Activated naive CD4-positive, alpha-beta T cell treated with Interleukin-2 at 50 U/mL for 16 hours (primary cell): ENCODE data around the gene PCDH15.

Experiments
- DNase-seq: peaks from one replicate; pipeline ENCODE4 v3.0.0-alpha.2; 2020

The PCDH15 gene

DNA sequence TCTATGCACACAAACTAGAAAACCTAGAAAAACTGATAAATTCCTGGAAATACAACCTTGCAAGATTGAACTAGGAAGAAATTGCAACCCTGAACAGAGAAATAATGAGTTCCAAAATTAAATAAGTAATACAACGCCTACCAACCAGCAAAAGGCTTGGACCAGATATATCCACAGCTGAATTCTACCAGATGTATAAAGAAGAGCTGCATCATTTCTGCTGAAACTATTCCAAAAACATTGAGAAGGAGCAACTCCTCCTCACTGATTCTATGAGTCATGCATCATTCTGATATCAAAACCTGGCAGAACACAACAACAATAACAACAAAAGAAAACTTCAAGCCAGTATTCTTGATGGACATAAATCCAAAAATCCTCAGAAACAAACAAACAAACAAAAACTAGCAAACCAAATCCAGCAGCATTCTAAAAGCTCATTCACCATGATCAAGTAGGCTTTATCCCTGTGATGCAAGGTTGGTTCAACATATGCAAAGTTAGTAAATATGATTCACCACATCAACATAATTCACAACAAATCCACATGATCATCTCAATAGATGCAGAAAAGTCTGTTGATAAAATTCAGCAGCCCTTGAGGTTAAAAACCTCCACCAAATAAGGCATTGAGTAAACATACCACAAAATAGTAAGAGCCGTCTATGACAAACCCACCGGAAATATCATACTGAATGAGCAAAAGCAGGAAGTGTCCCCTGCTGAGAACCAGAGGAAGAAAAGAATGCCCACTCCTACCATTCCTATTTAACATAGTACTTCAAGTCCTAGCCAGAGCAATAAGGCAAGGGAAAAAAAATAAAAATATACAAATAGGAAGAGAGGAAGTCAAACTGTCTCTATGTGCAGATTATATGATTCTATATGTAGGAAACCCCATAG lies 98.2 kb downstream of the PCDH15 start:
- no peak for DNase-seq

DNA sequence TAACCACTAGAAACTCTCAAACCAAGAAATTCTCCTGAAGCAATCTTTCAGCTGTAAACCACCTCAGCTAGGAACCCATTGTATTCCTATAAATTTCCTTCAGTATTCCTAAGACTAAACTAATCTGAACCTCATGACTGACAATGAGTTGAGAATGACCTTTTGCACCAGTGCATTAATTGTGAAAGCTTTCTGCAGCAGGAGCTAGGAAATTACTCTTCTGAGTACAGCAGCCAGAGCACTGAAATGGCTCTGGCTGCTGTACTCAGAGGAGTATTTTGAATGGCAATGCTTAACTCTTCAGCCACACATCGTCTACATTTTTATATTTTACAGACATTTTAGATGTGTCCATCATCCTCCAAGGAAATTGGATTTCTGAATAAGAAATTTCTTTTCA lies 109.7 kb downstream of the PCDH15 start:
- no peak for DNase-seq

GRCh38 chr10:54682554-54682953 lies 118.5 kb downstream of the PCDH15 start:
- DNase-seq = no peak

GRCh38 chr10:54681136-54681535 lies 119.9 kb downstream of the PCDH15 start:
- DNase-seq = no peak

- DNase-seq = no peak
Observed at GRCh38 chr10:54667136-54667535, 133.9 kb downstream of the PCDH15 start.

DNA sequence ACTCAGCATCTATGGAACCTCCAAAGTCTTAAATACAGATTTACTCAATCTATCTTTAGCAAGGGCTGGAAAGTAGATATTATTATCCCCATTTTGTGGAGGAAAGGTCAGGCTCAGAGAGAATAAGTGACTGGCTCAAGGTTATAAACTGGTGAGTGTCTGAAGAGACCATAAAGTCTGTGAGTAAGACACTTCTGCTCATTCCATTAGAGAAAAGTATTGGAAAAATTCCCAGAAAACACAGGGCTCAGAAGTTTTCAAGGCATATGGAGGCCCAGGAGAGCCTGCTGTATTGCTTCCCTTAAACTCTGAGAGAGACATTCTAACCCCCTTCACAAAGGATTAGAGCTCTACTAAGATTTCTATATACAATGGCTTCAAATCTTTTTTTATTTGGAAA lies 134.8 kb downstream of the PCDH15 start:
- no peak for DNase-seq

DNA sequence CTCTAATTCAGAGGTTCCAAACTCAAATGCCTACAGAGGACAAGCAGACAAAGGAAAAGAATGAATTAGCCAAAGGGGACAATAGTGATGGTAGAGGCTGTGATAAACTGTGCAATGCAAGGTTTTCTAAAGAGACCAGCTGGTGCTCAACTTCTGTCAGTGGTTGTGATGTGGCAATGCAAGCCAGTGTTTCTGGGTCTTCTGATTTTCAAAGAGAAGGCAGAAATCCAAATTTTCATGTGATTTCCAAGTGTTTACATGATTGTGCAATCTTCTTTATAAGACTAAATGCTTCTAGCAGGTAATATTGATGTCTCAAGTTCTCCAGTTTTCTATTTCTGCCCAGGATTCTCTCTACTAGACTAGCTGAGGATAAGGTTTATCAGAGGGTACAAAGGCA lies 135.9 kb downstream of the PCDH15 start:
- DNase-seq = no peak

DNA sequence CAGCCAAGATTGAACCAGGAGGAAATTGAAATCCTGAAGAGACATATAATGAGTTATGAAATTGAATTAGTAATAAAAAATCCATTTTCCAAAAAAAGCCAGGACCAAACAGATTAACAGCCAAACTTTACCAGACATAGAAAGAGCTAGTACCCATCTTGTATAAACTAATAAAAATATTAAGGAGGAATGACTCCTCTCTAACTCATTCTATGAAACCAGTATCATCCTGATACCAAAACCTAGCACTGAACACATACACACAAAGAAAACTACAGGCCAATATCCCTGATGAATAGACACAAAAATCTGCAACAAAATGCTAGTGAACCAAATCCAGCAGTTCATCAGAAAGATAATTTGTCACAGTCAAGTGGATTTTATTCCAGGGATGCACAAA lies 140.6 kb downstream of the PCDH15 start:
- DNase-seq = no peak

DNA sequence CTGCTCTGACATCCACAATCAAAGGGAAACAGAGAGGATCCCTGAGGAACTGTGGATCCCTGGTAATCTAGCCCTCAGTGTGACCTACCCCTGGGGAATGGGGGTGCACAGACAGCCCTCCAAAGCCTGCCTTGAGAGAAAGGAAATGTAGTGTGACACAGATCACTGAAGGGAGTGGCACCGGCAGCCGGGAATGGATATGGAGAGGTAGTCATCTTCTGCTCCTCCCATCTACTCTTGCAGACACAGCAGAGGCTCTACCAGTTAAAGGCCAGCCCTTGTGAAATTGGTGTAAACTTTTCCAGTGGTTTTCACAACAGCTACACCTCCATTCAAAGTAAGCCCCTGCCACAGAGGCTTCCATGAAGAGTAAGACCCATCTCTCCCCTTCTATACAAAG lies 144.4 kb downstream of the PCDH15 start:
- no peak for DNase-seq

GRCh38 chr10:54653518-54653917 lies 147.5 kb downstream of the PCDH15 start:
- no peak for DNase-seq

DNA sequence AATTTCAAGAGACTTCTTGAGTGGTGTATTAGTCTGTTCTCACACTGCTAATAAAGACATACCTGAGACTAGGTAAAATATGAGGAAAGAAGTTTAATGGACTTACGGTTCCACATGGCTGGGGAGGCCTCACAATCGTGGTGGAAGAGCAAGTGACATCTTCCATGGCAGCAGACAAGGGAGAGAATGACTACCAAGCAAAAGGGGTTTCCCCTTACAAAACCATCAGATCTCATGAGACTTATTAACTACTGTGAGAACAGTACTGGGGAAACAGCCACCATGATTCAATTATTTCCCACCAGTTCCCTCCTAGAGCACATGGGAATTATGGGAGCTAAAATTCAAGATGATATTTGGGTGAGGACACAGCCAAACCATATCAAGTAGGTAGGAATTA lies 150.5 kb downstream of the PCDH15 start:
- no peak for DNase-seq

GRCh38 chr10:54622017-54622416 lies 179.0 kb downstream of the PCDH15 start:
- DNase-seq = no peak

DNA sequence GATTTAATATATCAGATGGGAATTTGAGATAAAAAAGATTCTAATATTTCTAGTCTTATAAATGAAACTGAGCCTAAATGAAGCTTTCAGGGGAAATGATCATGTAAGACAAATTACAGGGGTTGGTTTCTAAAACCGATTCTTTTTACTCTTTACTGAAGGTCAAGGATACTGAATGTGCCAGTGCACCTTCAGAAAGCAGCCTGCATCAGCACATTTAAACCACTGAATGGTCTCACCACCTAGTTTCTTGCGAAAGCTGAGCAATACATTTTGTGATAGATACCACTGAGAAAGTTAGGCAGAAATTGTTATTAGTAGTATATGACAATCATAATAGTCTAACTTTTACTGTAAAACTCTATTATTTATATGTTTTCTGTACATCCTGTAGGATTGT lies 180.7 kb downstream of the PCDH15 start:
- DNase-seq = no peak

GRCh38 chr10:54614072-54614471 lies 187.0 kb downstream of the PCDH15 start:
- no peak for DNase-seq

DNA sequence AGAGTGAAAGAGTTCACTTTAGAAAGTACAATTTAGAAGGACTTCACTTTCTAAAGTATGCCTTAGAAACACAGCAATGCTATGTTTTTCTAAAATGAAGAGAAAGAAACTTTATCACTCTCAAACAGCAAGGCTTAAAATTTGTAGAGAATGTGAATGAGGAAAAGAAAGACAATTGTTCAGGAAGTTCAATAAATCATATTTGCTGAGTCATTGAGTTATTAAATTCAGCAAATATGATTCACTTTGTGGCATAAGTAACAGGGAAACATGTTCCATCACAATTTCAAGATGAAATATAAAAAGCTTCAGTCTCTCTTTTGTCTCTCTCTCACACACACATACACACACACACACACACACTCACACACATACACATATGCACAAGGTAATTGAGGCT lies 187.9 kb downstream of the PCDH15 start:
- no peak for DNase-seq

DNA sequence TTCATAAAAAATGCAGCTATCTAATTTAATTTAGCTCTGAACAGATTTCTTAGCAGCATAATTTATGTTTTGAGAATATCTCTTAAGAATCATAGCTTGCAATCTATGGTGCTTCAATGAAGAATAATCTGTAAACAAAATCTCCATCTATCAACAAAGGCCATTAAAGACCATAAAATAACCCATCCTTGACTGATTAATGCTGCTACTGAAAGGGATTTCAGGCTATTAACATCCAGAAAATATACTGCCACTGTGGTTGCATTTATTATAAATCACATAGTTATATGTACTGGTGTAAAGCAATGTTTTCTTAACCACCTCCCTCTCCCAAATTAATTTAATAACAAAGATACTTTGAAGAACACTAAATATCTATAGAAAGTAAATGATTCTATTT lies 191.6 kb downstream of the PCDH15 start:
- DNase-seq = no peak

DNA sequence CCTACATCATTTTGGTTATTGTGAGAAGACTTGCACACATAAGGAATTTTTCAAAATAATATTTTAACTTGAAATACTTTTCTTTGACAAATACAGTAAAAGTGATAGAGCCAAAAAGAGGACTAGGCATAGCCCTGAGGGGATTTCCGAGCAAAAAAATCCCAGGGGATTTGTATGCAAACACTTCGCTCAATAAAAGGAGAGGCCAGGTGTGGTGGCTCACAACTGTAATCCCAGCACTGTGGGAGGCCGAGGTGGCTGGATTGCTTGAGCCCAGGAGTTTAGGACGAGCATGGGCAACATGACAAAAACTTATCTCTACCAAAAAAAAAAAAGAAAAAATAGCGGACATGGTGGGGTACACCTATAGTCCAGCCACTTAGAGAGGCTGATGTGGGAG lies 193.0 kb downstream of the PCDH15 start:
- no peak for DNase-seq

DNA sequence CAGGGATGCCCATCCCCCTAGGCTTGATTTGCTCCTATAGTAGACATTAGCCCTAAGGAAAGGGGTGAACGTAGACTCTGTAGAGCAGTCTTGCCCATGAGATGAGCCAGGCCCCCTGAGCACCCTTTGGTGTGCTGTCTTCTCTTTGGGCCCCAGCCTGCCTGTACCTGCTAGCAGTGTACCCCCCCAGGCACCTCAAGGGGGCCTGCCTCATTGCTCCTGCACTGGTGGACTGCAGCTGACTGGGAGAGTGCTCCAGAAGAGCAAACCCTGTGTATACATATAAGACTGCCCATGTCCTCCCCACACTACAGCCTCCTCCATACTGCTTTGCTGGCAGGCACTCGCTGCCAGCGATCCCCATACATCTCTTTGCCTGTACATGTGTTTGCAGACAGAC lies 206.7 kb downstream of the PCDH15 start:
- DNase-seq = no peak

DNA sequence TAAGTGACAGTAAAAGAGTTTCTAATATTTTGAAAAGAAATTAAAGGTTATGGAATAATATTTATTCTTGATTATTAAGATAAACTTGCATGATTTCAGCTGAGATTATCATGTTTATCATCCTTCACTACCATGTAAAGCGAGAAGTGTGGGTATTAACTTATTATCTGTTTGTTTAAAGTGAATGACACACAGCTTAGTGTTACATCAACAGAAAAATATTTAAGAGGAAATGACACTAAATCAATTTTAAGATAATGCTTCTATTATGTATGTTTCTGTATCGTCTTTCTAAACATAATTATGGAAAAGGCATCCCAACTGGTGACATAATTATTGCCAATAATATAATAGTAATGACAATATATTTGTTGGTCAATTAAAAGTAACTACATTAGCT lies 213.1 kb downstream of the PCDH15 start:
- no peak for DNase-seq

- DNase-seq = no peak
Observed at GRCh38 chr10:54585572-54585971, 215.5 kb downstream of the PCDH15 start.

GRCh38 chr10:54577682-54578081 lies 223.3 kb downstream of the PCDH15 start:
- no peak for DNase-seq

- no peak for DNase-seq
Observed at GRCh38 chr10:54576541-54576940, 224.5 kb downstream of the PCDH15 start.

- no peak for DNase-seq
Observed at GRCh38 chr10:54559498-54559897, 241.5 kb downstream of the PCDH15 start.

- DNase-seq = no peak
Observed at GRCh38 chr10:54554028-54554427, 247.0 kb downstream of the PCDH15 start.

GRCh38 chr10:54550016-54550415 lies 251.0 kb downstream of the PCDH15 start:
- DNase-seq = no peak
